Caco-2 (cell line): ENCODE measurements around the gene PAQR7. TPM values are rescaled to one million over a fixed set of nuclear protein-coding genes. Genes with fewer than 3 reads are reported as not detected.

ENCODE experiments used
- BruUV-seq: library from RNA; stranded (reverse); fragments of 400-500 nt; replicated peaks from 2 replicates; lab custom pipeline; 2021; lab: Mats Ljungman, UMichigan
- CTCF ChIA-PET: fragments of 300-600 bp; sonication (Branson Sonifier 250); formaldehyde crosslinking; loops from one replicate; lab custom pipeline; 2022; ENCODE audit warnings: antibody characterized with exemption; lab: Charles Lee
- POLR2A ChIA-PET: fragments of 300-600 bp; sonication (Branson Sonifier 250); formaldehyde crosslinking; loops from one replicate; lab custom pipeline; 2022; ENCODE audit warnings: antibody characterized with exemption; lab: Charles Lee
- DNase-seq, 2 experiments: peaks; one replicate each; pipeline versions ENCODE4 v3.0.0 to v3.0.0-alpha.2; 2020 to 2022
- H3K27me3 ChIP-seq: replicated peaks from 2 replicates; pipeline ENCODE4 v1.6.0; 2011; ENCODE audit warnings: low read length; ENCODE audit not compliant: control insufficient read depth, insufficient read depth
- H3K36me3 ChIP-seq: 2 replicates; pipeline ENCODE4 v1.5.1; 2011; ENCODE audit warnings: low read length; ENCODE audit not compliant: control insufficient read depth, insufficient read depth
- H3K4me1 ChIP-seq: fragments of 250-450 bp; sonication (Bioruptor Pico); 2 replicates; pipeline ENCODE4 v1.5.1; 2020; ENCODE audit warnings: mild to moderate bottlenecking
- H3K4me3 ChIP-seq: 2 replicates; pipeline ENCODE4 v1.5.1; 2011; ENCODE audit warnings: low read depth, mild to moderate bottlenecking, control low read depth, low read length
- H3K9me3 ChIP-seq: fragments of 250-450 bp; sonication (Bioruptor Pico); 2 replicates; pipeline ENCODE4 v1.5.1; 2020; ENCODE audit warnings: mild to moderate bottlenecking, moderate library complexity
- H3K27ac Mint-ChIP-seq: one replicate; pipeline ENCODE4 v1.8.0; 2022; ENCODE audit warnings: mixed read lengths; ENCODE audit not compliant: unreplicated experiment
- H3K27me3 Mint-ChIP-seq: one replicate; pipeline ENCODE4 v1.8.0; 2022; ENCODE audit warnings: mixed read lengths; ENCODE audit not compliant: insufficient read depth, unreplicated experiment
- H3K36me3 Mint-ChIP-seq: one replicate; pipeline ENCODE4 v1.8.0; 2022; ENCODE audit warnings: mild to moderate bottlenecking, mixed read lengths; ENCODE audit not compliant: insufficient read depth, unreplicated experiment
- H3K4me1 Mint-ChIP-seq: one replicate; pipeline ENCODE4 v1.8.0; 2022; ENCODE audit warnings: low read depth, mixed read lengths; ENCODE audit not compliant: unreplicated experiment
- H3K4me3 Mint-ChIP-seq: one replicate; pipeline ENCODE4 v1.8.0; 2022; ENCODE audit warnings: mild to moderate bottlenecking, moderate library complexity, mixed read lengths; ENCODE audit not compliant: unreplicated experiment
- H3K9me3 Mint-ChIP-seq: one replicate; pipeline ENCODE4 v1.8.0; 2022; ENCODE audit warnings: mixed read lengths; ENCODE audit not compliant: unreplicated experiment
- intact Hi-C: fragments of 100-400 bp; cut with micrococcal nuclease; formaldehyde crosslinking; loops from one replicate; pipeline ENCODE4 v1.10.0; 2022; ENCODE audit not compliant: unreplicated experiment
- total RNA-seq: library from RNA; stranded (reverse); gene quantifications from 2 replicates; pipeline ENCODE4 v1.2.3, GENCODE V29; 2022
- TF ChIP-seq, protein P1 (sequence below), 2 experiments: fragments of 200-600 bp in 1 of 2; IDR thresholded peaks; 1 replicate in 1 of 2; 2 replicates in 1 of 2; pipeline versions ENCODE4 v1.5.1 to v1.8.0; 2011 to 2022; ENCODE audit warnings: antibody characterized with exemption in 1 of 2, control low read depth in 1 of 2, inconsistent platforms in 1 of 2, low read depth in 1 of 2, low read length in 1 of 2, mild to moderate bottlenecking in 1 of 2, moderate library complexity in 1 of 2; ENCODE audit not compliant: insufficient read depth in 1 of 2, severe bottlenecking in 1 of 2, unreplicated experiment in 1 of 2

The PAQR7 gene
- total RNA-seq, 1 experiment from 2014 or later, result 22.3 TPM

DNA sequence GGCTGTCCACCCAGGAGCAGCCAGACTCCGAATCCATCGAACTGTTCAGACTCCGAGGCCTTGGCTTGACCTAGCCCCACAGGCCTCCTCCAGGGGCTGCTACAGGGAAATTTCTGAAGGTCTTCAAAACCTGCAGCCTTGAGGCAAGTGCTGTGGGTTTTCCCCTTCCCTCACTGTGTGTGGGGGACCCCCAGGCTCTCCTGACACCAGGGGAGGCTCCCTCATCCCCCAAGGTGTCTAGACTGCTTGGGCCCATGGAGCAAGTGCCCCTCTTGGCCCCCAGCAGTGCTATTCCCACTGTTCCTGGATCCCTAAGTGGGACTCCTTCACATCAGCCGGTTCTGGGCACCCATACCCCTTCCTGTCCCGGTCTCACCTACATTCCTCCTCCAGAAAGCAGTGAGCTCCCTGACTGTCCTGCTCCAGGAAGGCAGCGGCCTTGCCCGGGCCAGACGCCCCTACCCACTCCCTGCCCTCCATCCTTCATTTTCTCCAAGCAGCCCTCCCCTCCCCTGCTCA lies 814 bp downstream of the PAQR7 start:
- BruUV-seq, result no TSS peak
- Histone ChIP-seq H3K4me1 (peaks cover 27% of the 10 kb centered on the region), H3K4me3 (peak overlapping the region; percentile 40), H3K36me3 (no peaks in the 10 kb centered on the region), H3K27me3 (no peaks in the 10 kb centered on the region), H3K9me3 (no peaks in the 10 kb centered on the region)
- Mint-ChIP-seq H3K4me3 (peak overlapping the region; percentile 99), H3K27me3 (no peaks in the 10 kb centered on the region), H3K9me3 (no peaks in the 10 kb centered on the region), H3K4me1 (peaks cover 11% of the 10 kb centered on the region), H3K27ac (peak overlapping the region; percentile 93), H3K36me3 (no peaks in the 10 kb centered on the region)
- CTCF ChIA-PET, result interaction anchor here (0.6 to 3.4 kb wide), 9 partner anchors 13 to 543 kb away, joined by 3 to 25 read pairs (median 6); partner anchors contain the start of genes CEP85, MTFR1L and PAFAH2
- DNase-seq, result peak in 1 of 2 experiments; percentile 16
- intact Hi-C loops, result loop anchor here (2.0 kb wide), 2 partner anchors 16 kb away; partner anchors contain the start of gene AUNIP
- TF ChIP-seq, protein P1, sequence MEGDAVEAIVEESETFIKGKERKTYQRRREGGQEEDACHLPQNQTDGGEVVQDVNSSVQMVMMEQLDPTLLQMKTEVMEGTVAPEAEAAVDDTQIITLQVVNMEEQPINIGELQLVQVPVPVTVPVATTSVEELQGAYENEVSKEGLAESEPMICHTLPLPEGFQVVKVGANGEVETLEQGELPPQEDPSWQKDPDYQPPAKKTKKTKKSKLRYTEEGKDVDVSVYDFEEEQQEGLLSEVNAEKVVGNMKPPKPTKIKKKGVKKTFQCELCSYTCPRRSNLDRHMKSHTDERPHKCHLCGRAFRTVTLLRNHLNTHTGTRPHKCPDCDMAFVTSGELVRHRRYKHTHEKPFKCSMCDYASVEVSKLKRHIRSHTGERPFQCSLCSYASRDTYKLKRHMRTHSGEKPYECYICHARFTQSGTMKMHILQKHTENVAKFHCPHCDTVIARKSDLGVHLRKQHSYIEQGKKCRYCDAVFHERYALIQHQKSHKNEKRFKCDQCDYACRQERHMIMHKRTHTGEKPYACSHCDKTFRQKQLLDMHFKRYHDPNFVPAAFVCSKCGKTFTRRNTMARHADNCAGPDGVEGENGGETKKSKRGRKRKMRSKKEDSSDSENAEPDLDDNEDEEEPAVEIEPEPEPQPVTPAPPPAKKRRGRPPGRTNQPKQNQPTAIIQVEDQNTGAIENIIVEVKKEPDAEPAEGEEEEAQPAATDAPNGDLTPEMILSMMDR (IDR thresholded peaks at IDR 0.05; ENCODE audit: insufficient read depth in 1 of 2, low read depth in 1 of 2, low read length in 1 of 2, severe bottlenecking in 1 of 2, unreplicated experiment in 1 of 2), result no peak
- POLR2A ChIA-PET, result interaction anchor here (1.2 to 1.7 kb wide), 6 partner anchors 16 to 123 kb away, joined by 3 to 14 read pairs (median 8); partner anchors contain the start of genes MTFR1L and PAFAH2

DNA sequence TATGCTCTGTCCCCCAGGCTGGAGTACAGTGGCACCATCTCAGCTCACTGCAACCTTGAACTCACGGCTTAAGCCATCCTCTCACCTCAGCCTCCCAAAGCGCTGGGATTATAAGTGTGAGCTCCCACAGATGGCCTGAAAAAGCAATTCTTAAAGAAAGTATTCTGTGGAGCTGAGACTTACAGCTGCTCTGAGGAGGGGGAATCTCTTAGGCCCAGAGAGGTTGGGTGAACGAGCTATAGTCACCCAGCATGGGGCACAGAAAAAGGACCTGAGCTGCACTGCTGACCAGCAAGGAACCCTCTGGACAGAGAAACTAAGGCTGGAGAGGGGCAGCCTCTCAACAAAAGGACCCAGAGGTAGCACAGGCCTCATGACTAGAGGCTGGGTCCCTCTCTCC lies 1.3 kb downstream of the PAQR7 start:
- no peaks in the 10 kb centered on the region for H3K9me3 ChIP-seq
- no peak for DNase-seq
- H3K36me3 Mint-ChIP-seq, result no peaks in the 10 kb centered on the region
- POLR2A ChIA-PET, result interaction anchor here (1.2 to 1.5 kb wide), 2 partner anchors 22 to 54 kb away, joined by 3 to 10 read pairs; partner anchors contain the start of gene MTFR1L
- peaks cover 22% of the 10 kb centered on the region for H3K4me1 ChIP-seq
- H3K4me3 ChIP-seq, result peak overlapping the region; percentile 40
- no peaks in the 10 kb centered on the region for H3K27me3 ChIP-seq
- CTCF ChIA-PET, result interaction anchor here (1.5 to 3.4 kb wide), 4 partner anchors 16 to 123 kb away, joined by 6 to 25 read pairs (median 11); partner anchors contain the start of gene PAFAH2
- no peaks in the 10 kb centered on the region for H3K36me3 ChIP-seq
- intact Hi-C loops, result loop anchor here (2.0 kb wide), 2 partner anchors 15 to 17 kb away; partner anchors contain the start of gene AUNIP
- H3K9me3 Mint-ChIP-seq, result no peaks in the 10 kb centered on the region
- no peak overlapping the region for H3K27ac Mint-ChIP-seq
- H3K4me1 Mint-ChIP-seq, result peaks cover 8% of the 10 kb centered on the region
- TF ChIP-seq, protein P1 (IDR thresholded peaks at IDR 0.05; ENCODE audit: insufficient read depth in 1 of 2, low read depth in 1 of 2, low read length in 1 of 2, severe bottlenecking in 1 of 2, unreplicated experiment in 1 of 2), result no peak
- BruUV-seq, result no TSS peak
- H3K4me3 Mint-ChIP-seq, result peak overlapping the region; percentile 99
- no peaks in the 10 kb centered on the region for H3K27me3 Mint-ChIP-seq

DNA sequence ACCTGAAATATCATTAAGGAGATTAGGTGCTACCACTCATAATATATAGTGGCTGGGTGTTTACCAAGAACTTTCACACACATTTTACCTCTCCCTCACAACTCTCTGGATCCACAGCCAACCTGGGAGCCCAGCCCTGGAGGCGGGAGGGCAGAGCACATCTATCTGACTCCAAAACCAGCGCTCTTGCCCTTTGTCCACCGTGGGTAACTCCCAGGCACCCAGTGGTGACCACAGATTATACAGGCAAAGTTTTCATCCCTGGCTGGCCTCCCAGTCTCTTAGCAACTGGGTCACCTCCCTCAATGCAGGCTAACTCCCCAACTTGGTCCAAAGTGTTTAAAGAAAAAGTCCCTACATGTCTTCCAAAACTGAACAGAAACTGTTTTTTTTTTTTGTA lies 2.4 kb downstream of the PAQR7 start:
- BruUV-seq, result TSS peak; percentile 17
- Mint-ChIP-seq H3K4me3 (no peak overlapping the region), H3K36me3 (peaks cover 4% of the 10 kb centered on the region), H3K9me3 (no peaks in the 10 kb centered on the region), H3K4me1 (peaks cover 8% of the 10 kb centered on the region), H3K27me3 (no peaks in the 10 kb centered on the region), H3K27ac (no peak overlapping the region)
- ChIA-PET CTCF (no interaction called here), POLR2A (no interaction called here)
- H3K9me3 ChIP-seq, result no peaks in the 10 kb centered on the region
- TF ChIP-seq, protein P1 (IDR thresholded peaks at IDR 0.05; ENCODE audit: insufficient read depth in 1 of 2, low read depth in 1 of 2, low read length in 1 of 2, severe bottlenecking in 1 of 2, unreplicated experiment in 1 of 2), result no peak
- DNase-seq, result peak in 1 of 2 experiments; percentile 29
- intact Hi-C loops, result no loop called here
- H3K36me3 ChIP-seq, result no peaks in the 10 kb centered on the region
- no peak overlapping the region for H3K4me3 ChIP-seq
- H3K4me1 ChIP-seq, result peaks cover 16% of the 10 kb centered on the region
- no peaks in the 10 kb centered on the region for H3K27me3 ChIP-seq
